Caco-2 (cell line): ENCODE data around the gene FHOD3. TPM values are rescaled to one million over a fixed set of nuclear protein-coding genes. Genes with fewer than 3 reads are reported as not detected.

ENCODE experiments used
- BruUV-seq: library from RNA; stranded (reverse); fragments of 400-500 nt; replicated peaks from 2 replicates; lab custom pipeline; 2021; lab: Mats Ljungman, UMichigan
- CTCF ChIA-PET: fragments of 300-600 bp; sonication (Branson Sonifier 250); formaldehyde crosslinking; loops from one replicate; lab custom pipeline; 2022; ENCODE audit warnings: antibody characterized with exemption; lab: Charles Lee
- POLR2A ChIA-PET: fragments of 300-600 bp; sonication (Branson Sonifier 250); formaldehyde crosslinking; loops from one replicate; lab custom pipeline; 2022; ENCODE audit warnings: antibody characterized with exemption; lab: Charles Lee
- DNase-seq, 2 experiments: peaks; one replicate each; pipeline versions ENCODE4 v3.0.0 to v3.0.0-alpha.2; 2020 to 2022
- H3K27me3 ChIP-seq: replicated peaks from 2 replicates; pipeline ENCODE4 v1.6.0; 2011; ENCODE audit warnings: low read length; ENCODE audit not compliant: control insufficient read depth, insufficient read depth
- H3K36me3 ChIP-seq: 2 replicates; pipeline ENCODE4 v1.5.1; 2011; ENCODE audit warnings: low read length; ENCODE audit not compliant: control insufficient read depth, insufficient read depth
- H3K4me1 ChIP-seq: fragments of 250-450 bp; sonication (Bioruptor Pico); 2 replicates; pipeline ENCODE4 v1.5.1; 2020; ENCODE audit warnings: mild to moderate bottlenecking
- H3K4me3 ChIP-seq: 2 replicates; pipeline ENCODE4 v1.5.1; 2011; ENCODE audit warnings: low read depth, mild to moderate bottlenecking, control low read depth, low read length
- H3K9me3 ChIP-seq: fragments of 250-450 bp; sonication (Bioruptor Pico); 2 replicates; pipeline ENCODE4 v1.5.1; 2020; ENCODE audit warnings: mild to moderate bottlenecking, moderate library complexity
- H3K27ac Mint-ChIP-seq: one replicate; pipeline ENCODE4 v1.8.0; 2022; ENCODE audit warnings: mixed read lengths; ENCODE audit not compliant: unreplicated experiment
- H3K27me3 Mint-ChIP-seq: one replicate; pipeline ENCODE4 v1.8.0; 2022; ENCODE audit warnings: mixed read lengths; ENCODE audit not compliant: insufficient read depth, unreplicated experiment
- H3K36me3 Mint-ChIP-seq: one replicate; pipeline ENCODE4 v1.8.0; 2022; ENCODE audit warnings: mild to moderate bottlenecking, mixed read lengths; ENCODE audit not compliant: insufficient read depth, unreplicated experiment
- H3K4me1 Mint-ChIP-seq: one replicate; pipeline ENCODE4 v1.8.0; 2022; ENCODE audit warnings: low read depth, mixed read lengths; ENCODE audit not compliant: unreplicated experiment
- H3K4me3 Mint-ChIP-seq: one replicate; pipeline ENCODE4 v1.8.0; 2022; ENCODE audit warnings: mild to moderate bottlenecking, moderate library complexity, mixed read lengths; ENCODE audit not compliant: unreplicated experiment
- H3K9me3 Mint-ChIP-seq: one replicate; pipeline ENCODE4 v1.8.0; 2022; ENCODE audit warnings: mixed read lengths; ENCODE audit not compliant: unreplicated experiment
- CTCF ChIP-seq, 2 experiments: fragments of 200-600 bp in 1 of 2; IDR thresholded peaks; 1 replicate in 1 of 2; 2 replicates in 1 of 2; pipeline versions ENCODE4 v1.5.1 to v1.8.0; 2011 to 2022; ENCODE audit warnings: antibody characterized with exemption in 1 of 2, control low read depth in 1 of 2, inconsistent platforms in 1 of 2, low read depth in 1 of 2, low read length in 1 of 2, mild to moderate bottlenecking in 1 of 2, moderate library complexity in 1 of 2; ENCODE audit not compliant: insufficient read depth in 1 of 2, severe bottlenecking in 1 of 2, unreplicated experiment in 1 of 2
- intact Hi-C: fragments of 100-400 bp; cut with micrococcal nuclease; formaldehyde crosslinking; loops from one replicate; pipeline ENCODE4 v1.10.0; 2022; ENCODE audit not compliant: unreplicated experiment
- total RNA-seq: library from RNA; stranded (reverse); gene quantifications from 2 replicates; pipeline ENCODE4 v1.2.3, GENCODE V29; 2022

FHOD3 gene
- total RNA-seq, 1 experiment from 2014 or later: not detected

GRCh38 chr18:36535202-36535935 lies 237.9 kb downstream of the FHOD3 start:
- intact Hi-C loops: no loop called here
- no peaks in the 10 kb centered on the region for H3K4me1 ChIP-seq
- no peaks in the 10 kb centered on the region for H3K4me1 Mint-ChIP-seq
- POLR2A ChIA-PET: no interaction called here
- no peaks in the 10 kb centered on the region for H3K9me3 ChIP-seq
- H3K9me3 Mint-ChIP-seq: no peaks in the 10 kb centered on the region
- TF ChIP-seq CTCF (IDR thresholded peaks at IDR 0.05; ENCODE audit: insufficient read depth in 1 of 2, low read depth in 1 of 2, low read length in 1 of 2, severe bottlenecking in 1 of 2, unreplicated experiment in 1 of 2): no peak
- no peak overlapping the region for H3K27ac Mint-ChIP-seq
- H3K36me3 ChIP-seq: no peaks in the 10 kb centered on the region
- no TSS peak for BruUV-seq
- no peak overlapping the region for H3K4me3 Mint-ChIP-seq
- H3K27me3 Mint-ChIP-seq: peaks cover 6% of the 10 kb centered on the region
- H3K27me3 ChIP-seq: no peaks in the 10 kb centered on the region; the same call in 1 of the 2 replicates
- no peak overlapping the region for H3K4me3 ChIP-seq
- no peak for DNase-seq
- CTCF ChIA-PET: no interaction called here
- no peaks in the 10 kb centered on the region for H3K36me3 Mint-ChIP-seq

GRCh38 chr18:36536426-36536825 lies 238.9 kb downstream of the FHOD3 start:
- Histone ChIP-seq H3K9me3 (no peaks in the 10 kb centered on the region), H3K4me3 (no peak overlapping the region), H3K27me3 (no peaks in the 10 kb centered on the region; the same call in 1 of the 2 replicates), H3K4me1 (no peaks in the 10 kb centered on the region), H3K36me3 (no peaks in the 10 kb centered on the region)
- ChIA-PET POLR2A (no interaction called here), CTCF (no interaction called here)
- no peak overlapping the region for H3K27ac Mint-ChIP-seq
- intact Hi-C loops: no loop called here
- H3K36me3 Mint-ChIP-seq: no peaks in the 10 kb centered on the region
- TF ChIP-seq CTCF (IDR thresholded peaks at IDR 0.05; ENCODE audit: insufficient read depth in 1 of 2, low read depth in 1 of 2, low read length in 1 of 2, severe bottlenecking in 1 of 2, unreplicated experiment in 1 of 2): no peak
- H3K9me3 Mint-ChIP-seq: no peaks in the 10 kb centered on the region
- H3K4me1 Mint-ChIP-seq: no peaks in the 10 kb centered on the region
- no peak for DNase-seq
- BruUV-seq: no TSS peak
- no peak overlapping the region for H3K4me3 Mint-ChIP-seq
- peaks cover 4% of the 10 kb centered on the region for H3K27me3 Mint-ChIP-seq

GRCh38 chr18:36537289-36537688 lies 239.8 kb downstream of the FHOD3 start:
- Histone ChIP-seq H3K27me3 (no peaks in the 10 kb centered on the region; the same call in 1 of the 2 replicates), H3K9me3 (no peaks in the 10 kb centered on the region), H3K36me3 (no peaks in the 10 kb centered on the region), H3K4me1 (no peaks in the 10 kb centered on the region), H3K4me3 (no peak overlapping the region)
- Mint-ChIP-seq H3K27ac (no peak overlapping the region), H3K9me3 (no peaks in the 10 kb centered on the region), H3K4me3 (no peak overlapping the region), H3K27me3 (no peaks in the 10 kb centered on the region), H3K36me3 (no peaks in the 10 kb centered on the region), H3K4me1 (no peaks in the 10 kb centered on the region)
- ChIA-PET POLR2A (no interaction called here), CTCF (no interaction called here)
- no peak for DNase-seq
- no peak for TF ChIP-seq CTCF (IDR thresholded peaks at IDR 0.05; ENCODE audit: insufficient read depth in 1 of 2, low read depth in 1 of 2, low read length in 1 of 2, severe bottlenecking in 1 of 2, unreplicated experiment in 1 of 2)
- intact Hi-C loops: no loop called here
- BruUV-seq: no TSS peak
